ENCODE measurements around the gene DTHD1. TPM values are rescaled to one million over a fixed set of nuclear protein-coding genes. Genes with fewer than 3 reads are reported as not detected.

The DTHD1 gene
- total RNA-seq, 1 experiment from 2014 or later, result not detected

DNA sequence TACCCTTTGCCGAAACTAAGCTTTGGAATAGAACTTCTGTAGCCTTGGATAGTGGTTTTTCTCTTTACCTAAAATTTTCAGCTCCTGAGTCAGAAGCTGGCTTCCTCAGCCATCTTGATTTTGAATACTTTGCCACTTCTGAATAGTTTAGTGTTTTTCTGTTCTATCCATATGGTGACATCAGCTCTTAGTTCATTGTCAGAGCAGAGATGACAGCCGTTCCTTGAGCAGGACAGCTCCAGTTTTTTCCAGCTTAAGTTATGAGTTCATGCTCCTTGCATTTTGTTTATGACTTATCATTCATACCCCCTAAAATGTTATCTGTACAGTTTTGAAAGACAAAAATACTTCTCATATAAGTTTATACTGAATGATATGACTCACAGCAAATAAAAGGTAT, 47.8 kb downstream of the DTHD1 start:
- ChIA-PET POLR2A (no interaction called here), RAD21 (ENCODE audit: low non-redundant PET in 1 of 2, low total read pairs in 2 of 2, uncharacterized antibody in 2 of 2, unreplicated experiment in 2 of 2) (no interaction called here), CTCF (no interaction called here)
- Histone ChIP-seq H3K79me2 (ENCODE audit: insufficient read depth, low read length) (no peaks in the 10 kb centered on the region), H3K4me3 (replicated peaks in 1 of 2; ENCODE audit: low read depth in 1 of 2, low read length in 2 of 2) (no peak overlapping the region), H3K4me2 (ENCODE audit: low read length) (no peak overlapping the region), H3K36me3 (ENCODE audit: control insufficient read depth in 1 of 2, insufficient read depth in 2 of 2, low read length in 2 of 2) (no peaks in the 10 kb centered on the region), H3K27ac (ENCODE audit: low read depth, low read length) (no peak overlapping the region), H4K20me1 (ENCODE audit: insufficient read depth) (no peaks in the 10 kb centered on the region), H3K27me3 (ENCODE audit: insufficient read depth, low read length) (no peaks in the 10 kb centered on the region), H3K9ac (ENCODE audit: low read length) (no peak overlapping the region), H3K9me2 (ENCODE audit: insufficient read depth) (no peaks in the 10 kb centered on the region), H3K4me1 (ENCODE audit: control insufficient read depth in 1 of 2, insufficient read depth in 2 of 2, low read length in 2 of 2) (no peaks in the 10 kb centered on the region), H2AFZ (ENCODE audit: low read depth, low read length, poor library complexity, severe bottlenecking) (no peak overlapping the region), H3K9me3 (ENCODE audit: control insufficient read depth in 1 of 2, insufficient read depth in 1 of 2, low read depth in 1 of 2, low read length in 2 of 2) (no peaks in the 10 kb centered on the region)
- no peak for DNase-seq (ENCODE audit: low read depth, low spot score)
- BruUV-seq (replicated peaks), result no TSS peak
- TF ChIP-seq, protein P1, sequence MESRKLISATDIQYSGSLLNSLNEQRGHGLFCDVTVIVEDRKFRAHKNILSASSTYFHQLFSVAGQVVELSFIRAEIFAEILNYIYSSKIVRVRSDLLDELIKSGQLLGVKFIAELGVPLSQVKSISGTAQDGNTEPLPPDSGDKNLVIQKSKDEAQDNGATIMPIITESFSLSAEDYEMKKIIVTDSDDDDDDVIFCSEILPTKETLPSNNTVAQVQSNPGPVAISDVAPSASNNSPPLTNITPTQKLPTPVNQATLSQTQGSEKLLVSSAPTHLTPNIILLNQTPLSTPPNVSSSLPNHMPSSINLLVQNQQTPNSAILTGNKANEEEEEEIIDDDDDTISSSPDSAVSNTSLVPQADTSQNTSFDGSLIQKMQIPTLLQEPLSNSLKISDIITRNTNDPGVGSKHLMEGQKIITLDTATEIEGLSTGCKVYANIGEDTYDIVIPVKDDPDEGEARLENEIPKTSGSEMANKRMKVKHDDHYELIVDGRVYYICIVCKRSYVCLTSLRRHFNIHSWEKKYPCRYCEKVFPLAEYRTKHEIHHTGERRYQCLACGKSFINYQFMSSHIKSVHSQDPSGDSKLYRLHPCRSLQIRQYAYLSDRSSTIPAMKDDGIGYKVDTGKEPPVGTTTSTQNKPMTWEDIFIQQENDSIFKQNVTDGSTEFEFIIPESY (IDR thresholded peaks at IDR 0.05; ENCODE audit: extremely low read depth, insufficient replicate concordance, low read length), result no peak
- no peak for ATAC-seq
- intact Hi-C loops (cut with micrococcal nuclease), result no loop called here

DNA sequence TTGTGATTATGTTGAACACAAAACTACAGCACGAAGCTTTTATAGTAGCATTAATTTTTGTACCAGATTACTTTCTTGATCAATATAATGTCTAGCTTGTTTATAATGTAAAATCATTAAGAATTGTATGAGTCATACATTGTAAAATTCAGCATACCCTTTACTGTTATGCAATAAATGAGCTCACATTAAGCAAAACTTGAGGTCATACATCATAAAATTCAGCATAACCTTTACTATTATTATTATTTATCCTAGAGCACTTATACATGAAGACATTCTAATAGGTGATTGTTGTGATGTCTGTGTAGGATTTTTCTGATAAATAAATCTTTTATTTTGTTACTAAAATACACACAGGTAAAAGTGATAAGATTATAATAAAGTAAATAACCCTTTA, 49.4 kb downstream of the DTHD1 start:
- no peak overlapping the region for H3K27ac ChIP-seq (ENCODE audit: low read depth, low read length)
- no peaks in the 10 kb centered on the region for H3K79me2 ChIP-seq (ENCODE audit: insufficient read depth, low read length)
- no peaks in the 10 kb centered on the region for H4K20me1 ChIP-seq (ENCODE audit: insufficient read depth)
- no peak overlapping the region for H3K4me2 ChIP-seq (ENCODE audit: low read length)
- CTCF ChIA-PET, result no interaction called here
- H3K9me3 ChIP-seq (ENCODE audit: control insufficient read depth in 1 of 2, insufficient read depth in 1 of 2, low read depth in 1 of 2, low read length in 2 of 2), result no peaks in the 10 kb centered on the region
- TF ChIP-seq, protein P2, sequence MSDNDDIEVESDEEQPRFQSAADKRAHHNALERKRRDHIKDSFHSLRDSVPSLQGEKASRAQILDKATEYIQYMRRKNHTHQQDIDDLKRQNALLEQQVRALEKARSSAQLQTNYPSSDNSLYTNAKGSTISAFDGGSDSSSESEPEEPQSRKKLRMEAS (IDR thresholded peaks at IDR 0.05), result no peak
- no peak for TF ChIP-seq ZFX (IDR thresholded peaks at IDR 0.05)
- TF ChIP-seq ZNF274 (IDR thresholded peaks at IDR 0.05; ENCODE audit: low read depth, low read length), result no peak
- no peak for TF ChIP-seq JUND (IDR thresholded peaks at IDR 0.05)
- TF ChIP-seq EGR1 (IDR thresholded peaks at IDR 0.05; ENCODE audit: low read depth), result no peak
- TF ChIP-seq SRF (IDR thresholded peaks at IDR 0.05; ENCODE audit: low read depth), result no peak
- TF ChIP-seq TCF7L2 (IDR thresholded peaks at IDR 0.05; ENCODE audit: borderline replicate concordance, extremely low read depth, insufficient read depth, insufficient read length), result no peak
- TF ChIP-seq, protein P3, sequence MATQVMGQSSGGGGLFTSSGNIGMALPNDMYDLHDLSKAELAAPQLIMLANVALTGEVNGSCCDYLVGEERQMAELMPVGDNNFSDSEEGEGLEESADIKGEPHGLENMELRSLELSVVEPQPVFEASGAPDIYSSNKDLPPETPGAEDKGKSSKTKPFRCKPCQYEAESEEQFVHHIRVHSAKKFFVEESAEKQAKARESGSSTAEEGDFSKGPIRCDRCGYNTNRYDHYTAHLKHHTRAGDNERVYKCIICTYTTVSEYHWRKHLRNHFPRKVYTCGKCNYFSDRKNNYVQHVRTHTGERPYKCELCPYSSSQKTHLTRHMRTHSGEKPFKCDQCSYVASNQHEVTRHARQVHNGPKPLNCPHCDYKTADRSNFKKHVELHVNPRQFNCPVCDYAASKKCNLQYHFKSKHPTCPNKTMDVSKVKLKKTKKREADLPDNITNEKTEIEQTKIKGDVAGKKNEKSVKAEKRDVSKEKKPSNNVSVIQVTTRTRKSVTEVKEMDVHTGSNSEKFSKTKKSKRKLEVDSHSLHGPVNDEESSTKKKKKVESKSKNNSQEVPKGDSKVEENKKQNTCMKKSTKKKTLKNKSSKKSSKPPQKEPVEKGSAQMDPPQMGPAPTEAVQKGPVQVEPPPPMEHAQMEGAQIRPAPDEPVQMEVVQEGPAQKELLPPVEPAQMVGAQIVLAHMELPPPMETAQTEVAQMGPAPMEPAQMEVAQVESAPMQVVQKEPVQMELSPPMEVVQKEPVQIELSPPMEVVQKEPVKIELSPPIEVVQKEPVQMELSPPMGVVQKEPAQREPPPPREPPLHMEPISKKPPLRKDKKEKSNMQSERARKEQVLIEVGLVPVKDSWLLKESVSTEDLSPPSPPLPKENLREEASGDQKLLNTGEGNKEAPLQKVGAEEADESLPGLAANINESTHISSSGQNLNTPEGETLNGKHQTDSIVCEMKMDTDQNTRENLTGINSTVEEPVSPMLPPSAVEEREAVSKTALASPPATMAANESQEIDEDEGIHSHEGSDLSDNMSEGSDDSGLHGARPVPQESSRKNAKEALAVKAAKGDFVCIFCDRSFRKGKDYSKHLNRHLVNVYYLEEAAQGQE (IDR thresholded peaks at IDR 0.05; ENCODE audit: low read depth), result no peak
- TF ChIP-seq, protein P4, sequence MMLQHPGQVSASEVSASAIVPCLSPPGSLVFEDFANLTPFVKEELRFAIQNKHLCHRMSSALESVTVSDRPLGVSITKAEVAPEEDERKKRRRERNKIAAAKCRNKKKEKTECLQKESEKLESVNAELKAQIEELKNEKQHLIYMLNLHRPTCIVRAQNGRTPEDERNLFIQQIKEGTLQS (IDR thresholded peaks at IDR 0.05), result no peak
- TF ChIP-seq CBX3 (IDR thresholded peaks at IDR 0.05; ENCODE audit: low read depth), result no peak
- TF ChIP-seq POLR2AphosphoS5 (IDR thresholded peaks at IDR 0.05; ENCODE audit: low read depth, low read length), result no peak
- TF ChIP-seq EZH2phosphoT487 (IDR thresholded peaks at IDR 0.05; ENCODE audit: borderline replicate concordance), result no peak
- no peak for TF ChIP-seq SP1 (IDR thresholded peaks at IDR 0.05; ENCODE audit: low read depth)
- no peak for TF ChIP-seq ELF1 (IDR thresholded peaks at IDR 0.05; ENCODE audit: borderline replicate concordance, low read depth)
- no peaks in the 10 kb centered on the region for H3K27me3 ChIP-seq (ENCODE audit: insufficient read depth, low read length)
- BruUV-seq (replicated peaks), result no TSS peak
- no peak for DNase-seq (ENCODE audit: low read depth, low spot score)
- H3K9ac ChIP-seq (ENCODE audit: low read length), result no peak overlapping the region
- no peak overlapping the region for H3K4me3 ChIP-seq (replicated peaks in 1 of 2; ENCODE audit: low read depth in 1 of 2, low read length in 2 of 2)
- POLR2A ChIA-PET, result no interaction called here
- H3K36me3 ChIP-seq (ENCODE audit: control insufficient read depth in 1 of 2, insufficient read depth in 2 of 2, low read length in 2 of 2), result no peaks in the 10 kb centered on the region
- H2AFZ ChIP-seq (ENCODE audit: low read depth, low read length, poor library complexity, severe bottlenecking), result no peak overlapping the region
- RAD21 ChIA-PET (ENCODE audit: low non-redundant PET in 1 of 2, low total read pairs in 2 of 2, uncharacterized antibody in 2 of 2, unreplicated experiment in 2 of 2), result no interaction called here
- no peaks in the 10 kb centered on the region for H3K9me2 ChIP-seq (ENCODE audit: insufficient read depth)
- no peak for ATAC-seq
- H3K4me1 ChIP-seq (ENCODE audit: control insufficient read depth in 1 of 2, insufficient read depth in 2 of 2, low read length in 2 of 2), result no peaks in the 10 kb centered on the region
- intact Hi-C loops (cut with micrococcal nuclease), result no loop called here

Measured in HCT116 (cell line).